ENCODE results near the gene AP2M1.

The AP2M1 gene

GRCh38 chr3:184174284-184174645, 390 bp upstream of the AP2M1 start:
- Histone ChIP-seq H3K27me3 (ENCODE audit: insufficient read depth, low read length, poor library complexity, severe bottlenecking) (no peaks in the 10 kb centered on the region), H3K4me3 (ENCODE audit: low read length, poor library complexity, severe bottlenecking) (no peak overlapping the region), H3K9me2 (replicated peaks; ENCODE audit: low read depth, low read length) (no peaks in the 10 kb centered on the region), H3K9me3 (ENCODE audit: insufficient read depth, low read depth, low read length) (no peaks in the 10 kb centered on the region), H3K4me2 (ENCODE audit: low read depth, low read length, poor library complexity, severe bottlenecking) (peak overlapping the region; percentile 22), H3K79me2 (ENCODE audit: insufficient read depth, low read length) (peaks cover 45% of the 10 kb centered on the region), H3K36me3 (ENCODE audit: insufficient read depth, low read length) (peaks cover 36% of the 10 kb centered on the region; the same call in 1 of the 2 replicates), H3F3A (ENCODE audit: low read depth) (no peaks in the 10 kb centered on the region), H2AFZ (ENCODE audit: low read length) (peak overlapping the region; percentile 29; the same call in 1 of the 2 replicates), H3K4me1 (ENCODE audit: insufficient read depth, low read length, poor library complexity, severe bottlenecking) (peaks cover 25% of the 10 kb centered on the region), H3K9ac (ENCODE audit: low read depth, low read length, poor library complexity, severe bottlenecking) (no peak overlapping the region), H4K20me1 (ENCODE audit: insufficient read depth, low read length, poor library complexity, severe bottlenecking) (peaks cover 6% of the 10 kb centered on the region)
- TF ChIP-seq EZH2phosphoT487 (IDR thresholded peaks at IDR 0.05; ENCODE audit: borderline replicate concordance) = no peak
- TF ChIP-seq, protein P1, sequence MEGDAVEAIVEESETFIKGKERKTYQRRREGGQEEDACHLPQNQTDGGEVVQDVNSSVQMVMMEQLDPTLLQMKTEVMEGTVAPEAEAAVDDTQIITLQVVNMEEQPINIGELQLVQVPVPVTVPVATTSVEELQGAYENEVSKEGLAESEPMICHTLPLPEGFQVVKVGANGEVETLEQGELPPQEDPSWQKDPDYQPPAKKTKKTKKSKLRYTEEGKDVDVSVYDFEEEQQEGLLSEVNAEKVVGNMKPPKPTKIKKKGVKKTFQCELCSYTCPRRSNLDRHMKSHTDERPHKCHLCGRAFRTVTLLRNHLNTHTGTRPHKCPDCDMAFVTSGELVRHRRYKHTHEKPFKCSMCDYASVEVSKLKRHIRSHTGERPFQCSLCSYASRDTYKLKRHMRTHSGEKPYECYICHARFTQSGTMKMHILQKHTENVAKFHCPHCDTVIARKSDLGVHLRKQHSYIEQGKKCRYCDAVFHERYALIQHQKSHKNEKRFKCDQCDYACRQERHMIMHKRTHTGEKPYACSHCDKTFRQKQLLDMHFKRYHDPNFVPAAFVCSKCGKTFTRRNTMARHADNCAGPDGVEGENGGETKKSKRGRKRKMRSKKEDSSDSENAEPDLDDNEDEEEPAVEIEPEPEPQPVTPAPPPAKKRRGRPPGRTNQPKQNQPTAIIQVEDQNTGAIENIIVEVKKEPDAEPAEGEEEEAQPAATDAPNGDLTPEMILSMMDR (conservative IDR thresholded peaks at IDR 0.05; ENCODE audit: low read length) = no peak

- Histone ChIP-seq H3K9ac (ENCODE audit: low read depth, low read length, poor library complexity, severe bottlenecking) (peak overlapping the region; percentile 85), H3K36me3 (ENCODE audit: insufficient read depth, low read length) (peaks cover 39% of the 10 kb centered on the region; the same call in 1 of the 2 replicates), H2AFZ (ENCODE audit: low read length) (no peak overlapping the region), H3K4me2 (ENCODE audit: low read depth, low read length, poor library complexity, severe bottlenecking) (peak overlapping the region; percentile 93), H3F3A (ENCODE audit: low read depth) (no peaks in the 10 kb centered on the region), H3K9me2 (replicated peaks; ENCODE audit: low read depth, low read length) (no peaks in the 10 kb centered on the region), H3K9me3 (ENCODE audit: insufficient read depth, low read depth, low read length) (no peaks in the 10 kb centered on the region), H3K4me1 (ENCODE audit: insufficient read depth, low read length, poor library complexity, severe bottlenecking) (peaks cover 25% of the 10 kb centered on the region), H3K27me3 (ENCODE audit: insufficient read depth, low read length, poor library complexity, severe bottlenecking) (no peaks in the 10 kb centered on the region), H3K4me3 (ENCODE audit: low read length, poor library complexity, severe bottlenecking) (peak overlapping the region; percentile 87), H4K20me1 (ENCODE audit: insufficient read depth, low read length, poor library complexity, severe bottlenecking) (peaks cover 6% of the 10 kb centered on the region), H3K79me2 (ENCODE audit: insufficient read depth, low read length) (peaks cover 45% of the 10 kb centered on the region)
- TF ChIP-seq, protein P1 (conservative IDR thresholded peaks at IDR 0.05; ENCODE audit: low read length) = no peak
- no peak for TF ChIP-seq EZH2phosphoT487 (IDR thresholded peaks at IDR 0.05; ENCODE audit: borderline replicate concordance)
These were observed 851 bp downstream of the AP2M1 start for GRCh38 chr3:184175506-184175905.

DNA sequence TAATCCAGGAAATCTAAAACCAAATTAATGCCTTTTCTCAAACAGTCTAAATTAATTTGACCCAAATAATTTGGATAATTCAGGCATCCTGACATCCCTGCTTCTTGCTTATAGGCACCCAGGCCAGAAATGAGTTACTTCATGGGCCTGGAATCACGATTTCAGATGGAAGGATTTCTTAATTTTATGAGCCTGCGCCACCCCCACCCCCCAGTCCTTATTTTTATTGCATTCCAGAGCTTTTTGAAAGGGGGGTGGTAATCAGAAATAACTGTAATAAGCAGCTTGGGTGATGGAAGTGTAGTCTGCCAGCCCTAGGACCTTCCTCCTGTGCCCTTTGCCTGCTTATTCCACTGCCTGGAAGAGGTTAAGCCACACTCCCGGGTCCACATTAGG, 1.3 kb downstream of the AP2M1 start:
- peaks cover 39% of the 10 kb centered on the region; the same call in 1 of the 2 replicates for H3K36me3 ChIP-seq (ENCODE audit: insufficient read depth, low read length)

More for the DNA sequence above, 1.3 kb downstream of the AP2M1 start:
- no peaks in the 10 kb centered on the region for H3F3A ChIP-seq (ENCODE audit: low read depth)
- peaks cover 45% of the 10 kb centered on the region for H3K79me2 ChIP-seq (ENCODE audit: insufficient read depth, low read length)
- peaks cover 6% of the 10 kb centered on the region for H4K20me1 ChIP-seq (ENCODE audit: insufficient read depth, low read length, poor library complexity, severe bottlenecking)
- peak overlapping the region; percentile 93 for H3K4me2 ChIP-seq (ENCODE audit: low read depth, low read length, poor library complexity, severe bottlenecking)
- H3K9me2 ChIP-seq (replicated peaks; ENCODE audit: low read depth, low read length) = no peaks in the 10 kb centered on the region
- no peaks in the 10 kb centered on the region for H3K27me3 ChIP-seq (ENCODE audit: insufficient read depth, low read length, poor library complexity, severe bottlenecking)
- peaks cover 25% of the 10 kb centered on the region for H3K4me1 ChIP-seq (ENCODE audit: insufficient read depth, low read length, poor library complexity, severe bottlenecking)
- peak overlapping the region; percentile 87 for H3K4me3 ChIP-seq (ENCODE audit: low read length, poor library complexity, severe bottlenecking)
- no peaks in the 10 kb centered on the region for H3K9me3 ChIP-seq (ENCODE audit: insufficient read depth, low read depth, low read length)
- no peak for TF ChIP-seq EZH2phosphoT487 (IDR thresholded peaks at IDR 0.05; ENCODE audit: borderline replicate concordance)
- TF ChIP-seq, protein P1 (conservative IDR thresholded peaks at IDR 0.05; ENCODE audit: low read length) = no peak
- H3K9ac ChIP-seq (ENCODE audit: low read depth, low read length, poor library complexity, severe bottlenecking) = peak overlapping the region; percentile 85
- H2AFZ ChIP-seq (ENCODE audit: low read length) = no peak overlapping the region
